ENCODE data around the gene ZNF416. TPM values are rescaled to one million over a fixed set of nuclear protein-coding genes. Genes with fewer than 3 reads are reported as not detected.
A peak's percentile ranks its signal among the peaks of the same experiment; 100 is the strongest.

Gene ZNF416
- total and polyA plus RNA-seq, 2 donors (not counting 1 experiment from before 2014, with no cell fraction given): 1.6 to 13.9 TPM

DNA sequence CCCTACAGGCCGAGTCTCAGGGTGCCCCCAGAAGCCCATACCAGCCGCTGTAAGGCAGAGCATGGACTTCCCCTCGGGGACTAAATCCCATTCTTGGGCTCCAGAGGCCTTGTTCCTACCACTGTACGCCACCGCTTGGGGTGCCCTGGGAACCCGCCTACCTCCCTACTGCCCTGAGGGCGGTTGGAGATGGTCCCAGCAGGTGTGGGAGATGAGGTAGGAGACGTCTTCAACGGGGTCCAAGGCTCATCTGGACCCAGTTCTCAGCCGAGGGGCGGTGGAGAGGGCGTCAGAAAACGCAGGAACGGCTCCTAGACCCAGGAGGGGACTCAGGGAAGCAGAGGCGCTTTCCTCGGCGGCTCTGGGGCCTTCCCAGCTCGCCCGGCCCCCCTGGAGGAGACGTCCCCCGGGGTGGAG lies 4.4 kb upstream of the ZNF416 start:
- Histone ChIP-seq H3K27ac (ENCODE audit: low read length in 2 of 2) (peak overlapping the region; percentile 86 to 88), H3K79me2 (ENCODE audit: control insufficient read depth, insufficient read depth, low read length) (peaks cover 38% of the 10 kb centered on the region), H3K4me2 (replicated peaks; ENCODE audit: low read depth, low read length, poor library complexity, severe bottlenecking) (peak overlapping the region; percentile 92), H3K9me3 (ENCODE audit: control extremely low read depth in 1 of 3, control insufficient read depth in 2 of 3, insufficient read depth in 1 of 3, low read length in 2 of 3) (peaks cover 0 to 58% (median 24%) of the 10 kb centered on the region in 3 donors), H4K20me1 (ENCODE audit: control insufficient read depth, insufficient read depth, low read length, poor library complexity, severe bottlenecking) (no peaks in the 10 kb centered on the region), H3K27me3 (replicated peaks in 1 of 4; ENCODE audit: control extremely low read depth in 1 of 4, control insufficient read depth in 3 of 4, insufficient read depth in 4 of 4, low read length in 3 of 4) (no peaks in the 10 kb centered on the region), H3K4me1 (ENCODE audit: control insufficient read depth in 2 of 2, insufficient read depth in 2 of 2, low read length in 2 of 2) (peaks cover 21 to 31% of the 10 kb centered on the region in 2 donors), H3K9ac (ENCODE audit: low read length) (peak overlapping the region; percentile 83), H2AFZ (ENCODE audit: insufficient read depth, low read depth, low read length, poor library complexity, severe bottlenecking) (peak overlapping the region; percentile 98), H3K4me3 (ENCODE audit: control extremely low read depth in 1 of 5, extremely low read depth in 1 of 5, insufficient read depth in 1 of 5, low read depth in 2 of 5, low read length in 4 of 5) (peak overlapping the region in 4 of 5 experiments; percentile 75 to 92 (median 82)), H3K36me3 (replicated peaks in 1 of 2; ENCODE audit: control extremely low read depth in 1 of 2, control insufficient read depth in 1 of 2, extremely low read depth in 1 of 2, insufficient read depth in 2 of 2, low read length in 1 of 2) (peaks cover 0 to 10% of the 10 kb centered on the region in 2 experiments)
- WGBS (ENCODE audit: insufficient coverage): 56% methylated on average over 21 of the region's 21 CpGs
- no peak for DNase-seq
- intact Hi-C loops (cut with micrococcal nuclease): loop anchor here (1.0 to 10.0 kb wide), 2 partner anchors 98 to 572 kb away; partner anchors contain the start of genes ZNF329 and ZNF551
- Mint-ChIP-seq H3K27ac (peak overlapping the region; percentile 96), H3K4me1 (peaks cover 25% of the 10 kb centered on the region), H3K4me3 (peak overlapping the region; percentile 99), H3K9me3 (ENCODE audit: insufficient read depth) (peaks cover 10% of the 10 kb centered on the region), H3K27me3 (no peaks in the 10 kb centered on the region)
- TF ChIP-seq EZH2 (IDR thresholded peaks at IDR 0.05; ENCODE audit: borderline replicate concordance, insufficient read depth, low read depth, low read length, poor library complexity, severe bottlenecking): no peak
- TF ChIP-seq, protein P1, sequence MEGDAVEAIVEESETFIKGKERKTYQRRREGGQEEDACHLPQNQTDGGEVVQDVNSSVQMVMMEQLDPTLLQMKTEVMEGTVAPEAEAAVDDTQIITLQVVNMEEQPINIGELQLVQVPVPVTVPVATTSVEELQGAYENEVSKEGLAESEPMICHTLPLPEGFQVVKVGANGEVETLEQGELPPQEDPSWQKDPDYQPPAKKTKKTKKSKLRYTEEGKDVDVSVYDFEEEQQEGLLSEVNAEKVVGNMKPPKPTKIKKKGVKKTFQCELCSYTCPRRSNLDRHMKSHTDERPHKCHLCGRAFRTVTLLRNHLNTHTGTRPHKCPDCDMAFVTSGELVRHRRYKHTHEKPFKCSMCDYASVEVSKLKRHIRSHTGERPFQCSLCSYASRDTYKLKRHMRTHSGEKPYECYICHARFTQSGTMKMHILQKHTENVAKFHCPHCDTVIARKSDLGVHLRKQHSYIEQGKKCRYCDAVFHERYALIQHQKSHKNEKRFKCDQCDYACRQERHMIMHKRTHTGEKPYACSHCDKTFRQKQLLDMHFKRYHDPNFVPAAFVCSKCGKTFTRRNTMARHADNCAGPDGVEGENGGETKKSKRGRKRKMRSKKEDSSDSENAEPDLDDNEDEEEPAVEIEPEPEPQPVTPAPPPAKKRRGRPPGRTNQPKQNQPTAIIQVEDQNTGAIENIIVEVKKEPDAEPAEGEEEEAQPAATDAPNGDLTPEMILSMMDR (IDR thresholded peaks at IDR 0.05): no peak
- CTCF ChIA-PET: no interaction called here
- POLR2A ChIA-PET: no interaction called here
- no peak for ATAC-seq (ENCODE audit: low read depth)

DNA sequence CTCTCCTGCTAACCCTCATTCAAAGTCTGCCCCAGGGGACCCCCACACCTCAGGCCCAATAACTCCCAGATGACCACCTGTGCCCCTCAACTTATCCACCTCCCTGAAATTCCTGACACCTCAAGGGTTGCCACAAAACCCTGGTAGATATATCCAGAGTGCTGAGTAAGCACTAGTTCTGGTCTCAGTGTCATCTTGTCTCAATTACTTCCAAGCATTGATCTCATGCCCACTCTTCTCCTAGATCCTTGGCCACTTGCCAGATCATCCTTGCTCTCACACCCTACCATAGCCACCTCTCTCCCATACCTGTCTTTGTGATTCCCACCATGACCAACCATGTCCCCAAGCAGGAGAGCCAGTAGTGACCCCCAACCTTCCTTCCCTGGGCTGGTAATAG lies 2.0 kb downstream of the ZNF416 start:
- peaks cover 23% of the 10 kb centered on the region for H3K4me1 Mint-ChIP-seq

More for the DNA sequence above, 2.0 kb downstream of the ZNF416 start:
- peaks cover 20% of the 10 kb centered on the region for H3K9me3 Mint-ChIP-seq (ENCODE audit: insufficient read depth)
- H3K4me3 Mint-ChIP-seq: peak overlapping the region; percentile 61
- TF ChIP-seq, protein P1 (IDR thresholded peaks at IDR 0.05): no peak
- no peak for TF ChIP-seq EZH2 (IDR thresholded peaks at IDR 0.05; ENCODE audit: borderline replicate concordance, insufficient read depth, low read depth, low read length, poor library complexity, severe bottlenecking)
- Histone ChIP-seq H3K9me3 (ENCODE audit: control extremely low read depth in 1 of 3, control insufficient read depth in 2 of 3, insufficient read depth in 1 of 3, low read length in 2 of 3) (peaks cover 5 to 61% (median 46%) of the 10 kb centered on the region in 3 donors), H4K20me1 (ENCODE audit: control insufficient read depth, insufficient read depth, low read length, poor library complexity, severe bottlenecking) (no peaks in the 10 kb centered on the region), H3K27ac (ENCODE audit: low read length in 2 of 2) (no peak overlapping the region), H3K27me3 (replicated peaks in 1 of 4; ENCODE audit: control extremely low read depth in 1 of 4, control insufficient read depth in 3 of 4, insufficient read depth in 4 of 4, low read length in 3 of 4) (no peaks in the 10 kb centered on the region), H3K9ac (ENCODE audit: low read length) (no peak overlapping the region), H3K4me2 (replicated peaks; ENCODE audit: low read depth, low read length, poor library complexity, severe bottlenecking) (no peak overlapping the region), H3K36me3 (replicated peaks in 1 of 2; ENCODE audit: control extremely low read depth in 1 of 2, control insufficient read depth in 1 of 2, extremely low read depth in 1 of 2, insufficient read depth in 2 of 2, low read length in 1 of 2) (peaks cover 21 to 46% of the 10 kb centered on the region in 2 experiments), H3K4me1 (ENCODE audit: control insufficient read depth in 2 of 2, insufficient read depth in 2 of 2, low read length in 2 of 2) (peaks cover 13 to 19% of the 10 kb centered on the region in 2 donors), H3K79me2 (ENCODE audit: control insufficient read depth, insufficient read depth, low read length) (peaks cover 19% of the 10 kb centered on the region), H2AFZ (ENCODE audit: insufficient read depth, low read depth, low read length, poor library complexity, severe bottlenecking) (no peak overlapping the region), H3K4me3 (ENCODE audit: control extremely low read depth in 1 of 5, extremely low read depth in 1 of 5, insufficient read depth in 1 of 5, low read depth in 2 of 5, low read length in 4 of 5) (no peak overlapping the region)
- H3K27me3 Mint-ChIP-seq: no peaks in the 10 kb centered on the region
- POLR2A ChIA-PET: no interaction called here
- peak overlapping the region; percentile 6 for H3K27ac Mint-ChIP-seq
- intact Hi-C loops (cut with micrococcal nuclease): no loop called here
- CTCF ChIA-PET: interaction anchor here (1.3 kb wide), 1 partner anchor 16 kb away, joined by 4 read pairs; no protein-coding TSS in a partner anchor
- ATAC-seq (ENCODE audit: low read depth) (no peak), DNase-seq (no peak)

Data from B cell (primary cell).